ENCODE data around the gene SMDT1.
"Not testable (repeated sequence)": the region's sequence is repeated elsewhere in the genome, so short reads cannot be mapped to it uniquely, and the experiment has no call there.

The SMDT1 gene

DNA sequence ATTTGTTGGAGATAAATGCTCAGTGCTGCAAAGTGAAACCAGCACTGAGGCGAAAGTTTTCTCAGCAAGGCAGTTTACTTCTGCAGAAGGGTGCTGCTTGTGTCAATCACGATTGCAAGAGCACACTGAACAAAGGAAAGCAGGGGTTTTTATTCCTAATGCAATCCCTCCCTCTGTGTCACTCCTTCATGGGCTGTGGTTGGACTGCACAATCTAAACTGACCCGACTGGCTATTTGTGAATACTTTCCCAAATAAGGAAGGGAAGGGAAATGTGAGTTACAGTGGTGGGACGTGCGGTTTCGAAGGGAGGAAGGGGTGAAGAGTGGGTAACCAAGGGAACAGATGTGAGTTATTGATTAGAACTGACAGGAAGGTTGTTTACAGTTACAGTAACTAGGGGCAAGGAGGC, 35.9 kb downstream of the SMDT1 start:
- DNase-seq: not testable (repeated sequence)

DNA sequence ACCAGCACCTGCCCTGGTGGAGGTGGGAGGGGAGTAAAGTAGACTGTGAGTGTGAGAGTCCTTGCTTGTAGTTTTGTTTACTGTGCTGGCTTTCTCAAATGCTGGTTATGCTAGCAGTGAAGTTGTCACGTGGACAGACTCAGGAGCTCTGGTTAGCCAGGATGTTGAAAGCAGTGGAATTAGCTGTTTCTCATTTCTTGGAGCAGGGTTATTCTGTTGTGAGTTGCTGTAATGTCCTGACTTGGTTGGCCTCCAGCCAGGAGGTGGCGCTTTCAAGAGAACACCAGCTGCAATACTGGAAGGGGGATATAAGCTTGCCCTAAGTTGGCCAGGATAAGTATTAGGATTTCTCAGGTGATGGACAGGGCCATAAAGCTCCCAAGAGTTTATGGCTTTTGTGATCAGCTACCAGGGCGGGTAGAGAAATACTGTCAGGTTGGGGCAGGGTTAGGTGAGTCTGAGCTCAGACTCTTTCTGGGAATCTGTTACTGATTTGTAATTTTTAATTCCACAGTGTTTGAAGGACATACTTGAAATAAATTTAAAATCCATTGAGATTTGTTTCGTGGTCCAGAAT, 37.4 kb downstream of the SMDT1 start:
- no peak for DNase-seq

DNA sequence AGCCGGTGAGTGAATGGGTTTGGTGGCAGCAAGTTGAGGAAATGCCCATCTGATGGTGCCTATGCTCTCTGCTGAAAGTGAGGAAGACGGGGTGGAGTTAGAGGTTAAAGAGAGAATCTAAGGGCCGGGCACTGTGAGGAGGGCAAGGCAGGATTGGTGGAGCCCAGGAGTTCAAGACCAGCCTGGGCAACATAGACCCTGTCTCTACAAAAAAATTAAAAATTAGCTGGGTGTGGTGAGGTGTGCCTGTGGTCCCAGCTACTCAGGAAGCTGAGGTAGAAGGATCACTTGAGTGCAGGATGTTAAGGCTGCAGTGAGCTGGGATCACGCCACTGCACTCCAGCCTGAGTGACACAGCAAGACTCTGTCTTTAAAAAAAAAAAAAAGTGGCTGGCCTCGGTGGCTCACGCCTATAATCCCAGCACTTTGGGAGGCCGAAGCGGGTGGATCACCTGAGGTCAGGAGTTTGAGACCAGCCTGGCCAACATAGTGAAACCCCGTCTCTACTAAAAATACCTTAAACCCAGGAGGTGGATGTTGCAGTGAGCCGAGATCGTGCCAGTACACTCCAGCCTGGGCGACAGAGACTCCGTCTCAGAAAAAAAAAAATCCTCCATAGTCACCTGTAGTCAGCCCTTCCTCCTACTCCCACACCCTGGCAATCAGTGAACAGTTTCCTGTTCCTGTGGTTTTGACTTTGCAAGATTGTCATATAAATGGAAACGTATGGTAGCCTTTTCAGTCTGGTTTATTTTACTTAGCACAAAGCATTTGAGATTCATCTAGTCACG, 40.9 kb downstream of the SMDT1 start:
- DNase-seq: not testable (repeated sequence)

DNA sequence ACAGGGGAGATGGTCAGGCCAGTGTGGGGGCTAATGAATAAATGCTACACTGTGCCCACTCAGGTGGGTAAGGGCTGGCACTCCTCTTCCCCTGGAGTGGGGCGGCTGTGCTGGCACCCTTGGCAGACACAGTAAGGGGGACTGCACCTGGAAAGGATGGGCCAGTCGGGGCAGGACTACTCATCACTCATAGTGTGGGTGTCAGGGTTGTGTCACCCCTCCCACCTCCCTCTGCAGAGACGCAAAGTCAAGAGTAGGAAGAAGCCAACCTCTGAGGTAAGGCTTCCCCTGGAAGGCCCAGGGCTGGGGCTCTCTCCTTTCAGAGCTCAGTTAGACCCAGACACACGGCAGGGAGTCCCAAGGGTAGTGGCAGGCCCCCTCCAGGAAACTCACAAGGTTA, 44.0 kb downstream of the SMDT1 start:
- not testable (repeated sequence) for DNase-seq

DNA sequence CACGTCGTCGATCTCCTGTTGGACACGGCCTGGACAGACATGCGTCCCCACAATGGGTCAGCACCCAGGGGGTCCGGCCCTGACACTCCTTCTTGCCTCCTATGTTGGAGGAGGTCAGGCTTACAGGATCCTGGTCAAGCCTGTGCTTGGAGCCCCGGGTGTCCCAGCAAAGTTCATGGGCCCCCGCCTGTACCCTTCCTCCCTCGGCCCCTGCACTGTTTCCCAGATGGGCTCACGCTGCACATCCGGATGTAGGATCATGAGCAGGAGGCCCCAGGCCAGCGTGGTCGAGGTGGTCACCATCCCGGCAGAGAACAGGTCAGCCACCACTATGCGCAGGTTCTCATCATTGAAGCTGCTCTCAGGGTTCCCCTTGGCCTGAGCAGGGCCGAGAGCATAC, 48.1 kb downstream of the SMDT1 start:
- no peak for DNase-seq

DNA sequence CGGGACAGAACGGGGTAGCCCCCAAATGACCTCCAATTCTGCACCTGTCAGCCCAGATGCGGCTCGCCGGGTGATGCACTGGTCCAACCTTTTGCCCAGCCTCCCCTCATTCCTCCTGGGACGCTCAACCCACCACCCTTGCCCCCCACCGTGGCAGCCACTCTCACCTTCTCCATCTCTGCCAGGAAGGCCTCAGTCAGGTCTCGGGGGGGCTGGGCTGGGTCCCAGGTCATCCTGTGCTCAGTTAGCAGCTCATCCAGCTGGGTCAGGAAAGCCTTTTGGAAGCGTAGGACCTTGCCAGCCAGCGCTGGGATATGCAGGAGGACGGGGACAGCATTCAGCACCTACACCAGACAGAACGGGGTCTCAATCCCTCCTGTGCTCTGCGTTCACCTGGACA, 48.5 kb downstream of the SMDT1 start:
- DNase-seq: not testable (repeated sequence)

DNA sequence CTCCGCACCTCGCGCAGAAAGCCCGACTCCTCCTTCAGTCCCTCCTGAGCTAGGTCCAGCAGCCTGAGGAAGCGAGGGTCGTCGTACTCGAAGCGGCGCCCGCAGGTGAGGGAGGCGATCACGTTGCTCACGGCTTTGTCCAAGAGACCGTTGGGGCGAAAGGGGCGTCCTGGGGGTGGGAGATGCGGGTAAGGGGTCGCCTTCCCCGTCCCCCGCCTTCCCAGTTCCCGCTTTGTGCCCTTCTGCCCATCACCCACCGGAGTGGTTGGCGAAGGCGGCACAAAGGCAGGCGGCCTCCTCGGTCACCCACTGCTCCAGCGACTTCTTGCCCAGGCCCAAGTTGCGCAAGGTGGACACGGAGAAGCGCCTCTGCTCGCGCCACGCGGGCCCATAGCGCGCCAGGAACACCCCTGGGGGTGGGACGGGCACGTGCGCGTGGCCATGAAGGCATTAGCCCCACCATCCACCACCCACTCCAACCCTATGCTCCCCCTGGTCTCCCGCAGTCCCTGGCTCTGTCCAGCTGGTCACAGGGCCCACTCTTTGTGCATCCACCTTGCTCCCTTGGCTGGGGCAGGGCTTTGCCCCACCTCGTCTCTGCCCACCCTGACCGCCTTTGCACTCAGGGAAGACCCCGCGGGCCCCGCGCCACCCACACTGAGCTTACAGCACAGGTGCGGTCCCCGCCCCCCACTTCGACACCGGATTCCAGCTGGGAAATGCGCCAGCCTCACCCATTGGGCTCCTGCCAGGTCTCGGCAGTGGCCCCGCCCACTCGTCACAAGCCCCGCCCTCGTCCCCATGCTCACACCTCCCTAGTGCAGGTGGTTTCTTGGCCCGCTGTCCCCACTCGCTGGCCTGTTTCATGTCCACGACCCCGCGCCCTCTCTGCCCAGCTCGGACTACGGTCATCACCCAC, 49.5 kb downstream of the SMDT1 start:
- not testable (repeated sequence) for DNase-seq

DNA sequence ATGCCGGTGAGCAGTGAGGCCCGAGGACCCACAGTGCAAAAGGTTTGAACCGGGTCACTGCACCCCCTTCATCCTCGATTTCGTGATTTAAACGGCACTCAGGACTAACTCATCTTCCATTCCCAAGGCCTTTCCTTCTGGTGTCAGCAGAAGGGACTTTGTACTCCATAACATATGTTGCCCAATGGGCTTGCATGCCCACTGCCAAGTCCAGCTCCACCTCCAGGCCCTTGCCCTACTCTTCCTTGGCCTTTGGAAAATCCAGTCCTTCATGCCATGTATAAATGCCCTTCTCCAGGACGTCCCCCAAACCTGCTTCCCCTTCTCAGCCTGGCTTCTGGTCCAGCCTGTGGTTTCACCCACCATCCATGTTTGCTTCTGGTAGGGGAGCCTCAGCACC, 50.7 kb downstream of the SMDT1 start:
- DNase-seq: not testable (repeated sequence)

DNA sequence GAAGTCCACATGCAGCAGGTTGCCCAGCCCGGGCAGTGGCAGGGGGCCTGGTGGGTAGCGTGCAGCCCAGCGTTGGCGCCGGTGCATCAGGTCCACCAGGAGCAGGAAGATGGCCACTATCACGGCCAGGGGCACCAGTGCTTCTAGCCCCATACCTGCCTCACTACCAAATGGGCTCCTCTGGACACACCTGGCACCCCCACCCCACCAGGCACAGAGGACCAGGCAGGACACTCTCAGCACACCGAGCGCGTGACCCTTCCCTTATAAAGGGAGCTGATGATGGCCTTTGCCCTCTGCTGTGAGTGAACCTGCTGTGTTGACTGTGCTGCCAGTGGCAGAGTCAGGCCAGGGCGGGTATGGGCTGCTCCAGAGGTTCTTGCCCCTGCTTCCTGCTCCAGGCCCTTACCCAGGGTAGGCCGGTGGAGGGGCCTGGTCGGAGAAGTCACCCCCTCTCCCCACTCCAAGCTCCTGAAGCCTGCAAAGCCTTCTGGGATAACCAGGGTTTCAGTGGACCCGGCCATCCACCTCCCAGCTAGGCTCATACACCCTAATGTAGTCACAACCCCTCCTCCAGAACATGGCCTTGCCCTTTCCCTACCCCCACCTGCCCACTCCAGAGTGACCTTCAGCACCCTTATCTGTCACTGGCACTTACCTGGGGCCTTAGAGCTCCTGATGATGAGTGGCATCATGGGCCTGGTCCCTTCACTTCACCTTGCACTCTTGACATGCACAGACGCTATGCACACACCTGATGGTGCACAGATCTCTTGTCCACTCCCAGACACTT, 51.3 kb downstream of the SMDT1 start, which contains the start of gene CYP2D6:
TSS of gene CYP2D6 (minus strand) at position 172 of the 793 bp plus-strand sequence. CDS start at position 153, 19 bp downstream.
- not testable (repeated sequence) for DNase-seq

DNA sequence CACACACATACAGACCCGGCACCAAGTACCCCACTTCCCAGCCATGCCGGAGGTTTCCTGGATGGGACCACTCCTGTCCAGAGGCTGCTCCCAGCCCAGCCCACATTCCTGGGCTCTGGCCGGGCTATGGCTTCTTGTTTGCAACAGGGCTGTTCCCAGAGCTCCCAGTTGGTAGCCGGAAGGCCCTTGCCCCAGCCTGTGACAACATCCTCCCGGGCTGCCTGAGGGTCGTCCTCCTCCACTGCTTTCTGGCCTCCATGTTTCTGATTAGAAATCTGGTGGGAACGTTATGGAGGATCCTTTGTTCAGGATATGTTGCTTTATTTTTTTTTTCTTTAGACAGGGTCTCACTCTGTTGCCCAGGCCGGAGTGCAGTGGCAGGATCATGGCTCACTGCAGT, 52.1 kb downstream of the SMDT1 start:
- no peak for DNase-seq

DNA sequence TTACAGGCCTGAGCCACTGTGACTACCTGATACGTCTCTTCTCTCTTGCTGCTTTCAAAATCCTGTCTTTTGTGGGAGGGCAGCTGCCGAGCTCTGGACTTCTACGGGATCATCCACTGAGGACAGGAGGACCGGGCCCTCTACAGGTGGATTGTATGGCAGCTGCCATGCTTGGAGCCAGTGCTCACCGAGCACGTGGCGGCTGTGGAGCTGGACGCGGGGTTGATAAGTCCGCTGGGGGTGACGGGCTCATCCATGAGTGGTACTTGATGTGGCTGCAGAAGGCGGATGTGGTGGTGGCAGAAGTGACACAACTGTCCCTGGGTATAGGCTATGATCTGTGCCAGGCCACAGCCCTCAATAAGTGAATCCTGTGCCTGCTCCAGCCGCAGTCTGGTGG, 53.0 kb downstream of the SMDT1 start:
- DNase-seq: no peak

Measured in CD4-positive, alpha-beta T cell treated with Interferon gamma for 1 hour (primary cell).